Esophagus squamous epithelium (tissue), 4 donors: ENCODE measurements around the gene CST9.

ENCODE experiments used
- POLR2A ChIP-seq, 4 donors: fragments of 450-650 bp; IDR thresholded peaks; one replicate each; pipeline ENCODE4 v1.6.1; 2017; ENCODE audit warnings: antibody characterized with exemption in 4 of 4, mild to moderate bottlenecking in 4 of 4, moderate library complexity in 3 of 4
- TF ChIP-seq, protein P1 (sequence below), 6 experiments: fragments of 450-650 bp in 4 of 6; fragments of 200-600 bp in 2 of 6; sonication (generic) in 2 of 6; IDR thresholded peaks; one replicate each; pipeline ENCODE4 v1.5.1; 2016 to 2019; ENCODE audit warnings: antibody characterized with exemption in 6 of 6, mild to moderate bottlenecking in 4 of 6, moderate library complexity in 4 of 6

- TF ChIP-seq, protein P1, sequence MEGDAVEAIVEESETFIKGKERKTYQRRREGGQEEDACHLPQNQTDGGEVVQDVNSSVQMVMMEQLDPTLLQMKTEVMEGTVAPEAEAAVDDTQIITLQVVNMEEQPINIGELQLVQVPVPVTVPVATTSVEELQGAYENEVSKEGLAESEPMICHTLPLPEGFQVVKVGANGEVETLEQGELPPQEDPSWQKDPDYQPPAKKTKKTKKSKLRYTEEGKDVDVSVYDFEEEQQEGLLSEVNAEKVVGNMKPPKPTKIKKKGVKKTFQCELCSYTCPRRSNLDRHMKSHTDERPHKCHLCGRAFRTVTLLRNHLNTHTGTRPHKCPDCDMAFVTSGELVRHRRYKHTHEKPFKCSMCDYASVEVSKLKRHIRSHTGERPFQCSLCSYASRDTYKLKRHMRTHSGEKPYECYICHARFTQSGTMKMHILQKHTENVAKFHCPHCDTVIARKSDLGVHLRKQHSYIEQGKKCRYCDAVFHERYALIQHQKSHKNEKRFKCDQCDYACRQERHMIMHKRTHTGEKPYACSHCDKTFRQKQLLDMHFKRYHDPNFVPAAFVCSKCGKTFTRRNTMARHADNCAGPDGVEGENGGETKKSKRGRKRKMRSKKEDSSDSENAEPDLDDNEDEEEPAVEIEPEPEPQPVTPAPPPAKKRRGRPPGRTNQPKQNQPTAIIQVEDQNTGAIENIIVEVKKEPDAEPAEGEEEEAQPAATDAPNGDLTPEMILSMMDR (IDR thresholded peaks at IDR 0.05) = no peak
- TF ChIP-seq POLR2A (IDR thresholded peaks at IDR 0.05) = no peak
These were observed 32.6 kb upstream of the CST9 start for GRCh38 chr20:23638309-23638708.
